Measurements from ENCODE around the gene THSD8. TPM values are rescaled to one million over a fixed set of nuclear protein-coding genes. Genes with fewer than 3 reads are reported as not detected.

THSD8 gene
- total and polyA plus RNA-seq, 10 donors: 1.1 to 9.1 (median 4.8) TPM; not detected in 3

DNA sequence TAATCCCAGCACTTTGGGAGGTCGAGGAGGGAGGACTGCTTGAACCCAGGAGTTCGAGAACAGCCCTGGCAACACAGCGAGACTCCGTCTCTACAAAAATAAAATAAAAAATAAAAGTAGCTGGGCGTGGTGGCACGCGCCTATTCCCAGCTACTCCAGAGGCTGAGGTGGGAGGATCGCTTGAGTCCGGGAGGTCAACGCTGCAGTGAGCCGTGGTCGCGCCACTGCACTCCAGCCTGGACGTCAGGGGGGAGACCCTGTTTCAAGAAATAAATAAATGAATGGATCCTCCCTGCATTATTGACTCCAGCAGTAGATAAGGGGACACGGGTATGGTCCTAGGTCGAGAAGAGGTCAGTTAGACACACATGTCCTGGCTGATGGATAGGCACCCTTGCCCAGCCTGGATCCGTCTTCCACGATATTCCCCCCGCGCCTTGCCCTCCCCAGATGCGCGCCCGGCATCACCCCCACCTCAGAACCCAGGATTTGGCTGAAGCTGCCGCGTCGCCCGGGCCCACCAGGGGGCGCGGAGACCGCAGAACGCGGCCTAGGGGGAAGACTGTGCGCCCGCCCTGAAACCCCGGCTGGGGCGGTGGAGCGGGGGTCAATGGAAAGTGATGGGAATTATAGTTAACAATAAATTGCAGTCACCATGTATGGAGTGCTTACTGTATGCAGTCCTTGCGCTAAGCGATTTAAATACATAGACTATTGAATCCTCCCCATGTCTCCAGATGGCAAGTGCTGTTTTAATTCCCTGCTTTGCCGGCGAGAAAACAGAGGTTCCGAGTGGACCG, 24.5 kb upstream of the THSD8 start:
- Histone ChIP-seq H3K9me3 (no peaks in the 10 kb centered on the region), H3K27ac (peak overlapping the region; percentile 79 to 98 (median 96)), H3K27me3 (replicated peaks in 1 of 7) (no peaks in the 10 kb centered on the region), H3K36me3 (no peaks in the 10 kb centered on the region), H3K4me3 (peak overlapping the region; percentile 31 to 79 (median 56)), H3K4me1 (peaks cover 32 to 70% (median 60%) of the 10 kb centered on the region in 6 donors)
- 11 to 13% (median 12%) methylated on average over 42 to 43 of the region's 43 CpGs for WGBS, 5 donors
- peak; percentile 96 for DNase-seq
- TF ChIP-seq POLR2AphosphoS5 (IDR thresholded peaks at IDR 0.05) (peak; percentile 64 to 89 (median 72)), POLR2A (IDR thresholded peaks at IDR 0.05) (no peak)
- TF ChIP-seq, protein P1, sequence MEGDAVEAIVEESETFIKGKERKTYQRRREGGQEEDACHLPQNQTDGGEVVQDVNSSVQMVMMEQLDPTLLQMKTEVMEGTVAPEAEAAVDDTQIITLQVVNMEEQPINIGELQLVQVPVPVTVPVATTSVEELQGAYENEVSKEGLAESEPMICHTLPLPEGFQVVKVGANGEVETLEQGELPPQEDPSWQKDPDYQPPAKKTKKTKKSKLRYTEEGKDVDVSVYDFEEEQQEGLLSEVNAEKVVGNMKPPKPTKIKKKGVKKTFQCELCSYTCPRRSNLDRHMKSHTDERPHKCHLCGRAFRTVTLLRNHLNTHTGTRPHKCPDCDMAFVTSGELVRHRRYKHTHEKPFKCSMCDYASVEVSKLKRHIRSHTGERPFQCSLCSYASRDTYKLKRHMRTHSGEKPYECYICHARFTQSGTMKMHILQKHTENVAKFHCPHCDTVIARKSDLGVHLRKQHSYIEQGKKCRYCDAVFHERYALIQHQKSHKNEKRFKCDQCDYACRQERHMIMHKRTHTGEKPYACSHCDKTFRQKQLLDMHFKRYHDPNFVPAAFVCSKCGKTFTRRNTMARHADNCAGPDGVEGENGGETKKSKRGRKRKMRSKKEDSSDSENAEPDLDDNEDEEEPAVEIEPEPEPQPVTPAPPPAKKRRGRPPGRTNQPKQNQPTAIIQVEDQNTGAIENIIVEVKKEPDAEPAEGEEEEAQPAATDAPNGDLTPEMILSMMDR (IDR thresholded peaks at IDR 0.05 in 8 of 11, conservative IDR thresholded peaks at IDR 0.05 in 3 of 11): peak; percentile 88 to 98 (median 97)
- intact Hi-C loops (cut with DNase I; ENCODE audit: low total_unique reads): no loop called here

DNA sequence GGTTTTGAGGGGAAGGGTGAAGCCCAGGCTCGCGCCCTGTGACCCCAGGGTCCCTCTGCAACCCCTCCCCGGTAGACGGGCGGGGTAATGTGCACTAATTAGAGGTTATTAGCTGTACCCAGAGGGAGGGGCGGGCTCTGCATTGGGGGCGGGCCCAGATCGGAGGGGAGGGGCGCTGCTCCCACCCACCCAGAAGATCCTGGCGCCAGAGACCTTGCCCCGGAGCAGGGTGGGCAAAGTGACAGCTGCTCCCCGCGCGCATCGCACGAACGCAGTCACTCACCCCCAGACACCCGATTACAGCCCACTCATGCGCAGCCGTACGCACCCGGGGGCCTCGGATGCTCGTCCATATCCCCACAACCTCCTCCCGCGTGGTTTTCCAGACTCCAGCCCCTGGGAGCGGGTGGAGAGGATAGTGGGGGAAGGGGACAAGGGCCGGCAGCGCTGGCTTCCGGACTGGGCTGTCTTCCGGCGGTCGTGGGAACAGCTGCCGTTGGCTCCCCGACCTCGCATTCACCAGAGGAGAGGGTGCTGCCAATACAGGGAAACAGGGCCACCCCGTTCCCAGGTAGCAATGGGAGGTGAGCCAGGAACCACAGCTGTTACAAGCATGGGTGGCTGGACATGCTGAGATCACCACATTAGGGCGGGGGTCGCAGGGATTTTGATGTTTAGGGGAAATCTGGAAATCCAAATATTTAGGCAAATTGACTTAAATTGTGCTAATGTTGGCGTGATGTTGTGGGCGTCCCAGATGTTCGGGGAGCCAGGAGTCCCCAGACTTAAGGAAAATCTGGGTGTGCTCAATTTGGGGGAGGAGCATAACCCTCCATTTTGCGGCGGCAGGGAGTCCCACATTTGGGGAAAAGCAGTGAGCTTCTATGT, 23.6 kb upstream of the THSD8 start:
- H3K27me3 ChIP-seq (replicated peaks in 1 of 7): no peaks in the 10 kb centered on the region
- TF ChIP-seq POLR2A (IDR thresholded peaks at IDR 0.05) (no peak), POLR2AphosphoS5 (IDR thresholded peaks at IDR 0.05) (peak; percentile 71 to 87 (median 74))
- TF ChIP-seq, protein P1 (IDR thresholded peaks at IDR 0.05 in 8 of 11, conservative IDR thresholded peaks at IDR 0.05 in 3 of 11): no peak
- H3K27ac ChIP-seq: peak overlapping the region; percentile 79 to 98 (median 96)
- peak; percentile 92 for DNase-seq
- WGBS, 5 donors: 2 to 5% (median 3%) methylated on average over 30 to 44 of the region's 44 CpGs
- H3K36me3 ChIP-seq: no peaks in the 10 kb centered on the region
- H3K9me3 ChIP-seq: no peaks in the 10 kb centered on the region
- H3K4me1 ChIP-seq: peaks cover 36 to 78% (median 68%) of the 10 kb centered on the region in 6 donors
- H3K4me3 ChIP-seq: peak overlapping the region; percentile 31 to 79 (median 56)
- intact Hi-C loops (cut with DNase I; ENCODE audit: low total_unique reads): no loop called here

DNA sequence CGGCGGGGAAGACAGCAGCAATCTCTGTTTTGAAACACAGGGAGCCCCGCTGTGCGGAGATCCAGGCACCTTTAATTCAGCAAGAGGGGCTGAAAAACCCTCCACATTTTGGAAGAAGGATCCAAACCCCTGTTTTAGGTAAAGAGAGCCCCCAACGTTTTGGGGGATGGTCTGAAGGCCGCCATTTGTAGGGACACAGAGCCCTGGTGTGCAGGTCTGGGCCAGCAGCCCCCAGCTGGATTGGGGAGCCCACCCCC, 23.0 kb upstream of the THSD8 start:
- no peak for DNase-seq
- TF ChIP-seq, protein P1 (IDR thresholded peaks at IDR 0.05 in 8 of 11, conservative IDR thresholded peaks at IDR 0.05 in 3 of 11): no peak
- no peak for TF ChIP-seq POLR2AphosphoS5 (IDR thresholded peaks at IDR 0.05)
- TF ChIP-seq POLR2A (IDR thresholded peaks at IDR 0.05): no peak
- Histone ChIP-seq H3K27me3 (replicated peaks in 1 of 7) (no peaks in the 10 kb centered on the region), H3K4me3 (peak overlapping the region in 6 of 8 donors; percentile 31 to 79 (median 59)), H3K27ac (peak overlapping the region; percentile 79 to 98 (median 96)), H3K36me3 (no peaks in the 10 kb centered on the region), H3K9me3 (no peaks in the 10 kb centered on the region), H3K4me1 (peaks cover 41 to 84% (median 74%) of the 10 kb centered on the region in 6 donors)
- intact Hi-C loops (cut with DNase I; ENCODE audit: low total_unique reads): no loop called here
- WGBS, 5 donors: 43 to 58% (median 52%) methylated on average over 6 of the region's 6 CpGs
